ENCODE results near the gene CGB5. TPM values are rescaled to one million over a fixed set of nuclear protein-coding genes. Genes with fewer than 3 reads are reported as not detected.

CGB5 gene
- total RNA-seq, 1 experiment from 2014 or later, result not detected

DNA sequence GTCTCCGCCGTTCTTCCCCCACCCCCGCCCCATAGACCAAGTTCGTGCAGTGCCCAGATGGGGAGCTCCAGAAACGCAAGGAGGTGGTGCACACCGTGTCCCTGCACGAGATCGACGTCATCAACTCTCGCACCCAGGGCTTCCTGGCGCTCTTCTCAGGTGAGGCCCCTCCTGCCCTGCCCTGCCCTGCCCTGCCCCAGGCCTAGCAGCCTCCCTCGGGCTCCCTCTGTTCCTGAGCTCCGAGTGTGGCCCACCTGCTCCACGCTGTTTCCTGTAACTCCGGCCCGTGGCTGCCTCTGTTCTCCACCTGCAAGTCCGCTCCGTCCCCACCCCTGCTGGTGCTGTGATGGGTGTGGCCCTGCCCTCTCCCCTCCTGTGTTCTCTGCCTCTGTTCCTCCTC lies 33.2 kb upstream of the CGB5 start:
- Histone ChIP-seq H3K79me2 (ENCODE audit: low read length) (no peaks in the 10 kb centered on the region), H3K4me3 (ENCODE audit: low read length) (no peak overlapping the region), H4K20me1 (ENCODE audit: low read length) (no peaks in the 10 kb centered on the region), H3K9me2 (replicated peaks; ENCODE audit: low read length) (no peaks in the 10 kb centered on the region), H3K36me3 (ENCODE audit: low read depth, low read length) (peaks cover 3% of the 10 kb centered on the region; the same call in 1 of the 2 replicates), H3K27me3 (ENCODE audit: low read length) (no peaks in the 10 kb centered on the region), H3K4me2 (ENCODE audit: low read length) (no peak overlapping the region), H3K9ac (ENCODE audit: low read length) (no peak overlapping the region), H3F3A (ENCODE audit: low read length, unreplicated experiment) (no peaks in the 10 kb centered on the region), H2AFZ (ENCODE audit: low read length) (no peak overlapping the region), H3K9me3 (ENCODE audit: low read length) (no peaks in the 10 kb centered on the region), H3K27ac (ENCODE audit: low read length) (no peak overlapping the region), H3K4me1 (ENCODE audit: insufficient read depth, low read length) (no peaks in the 10 kb centered on the region)
- POLR2A ChIA-PET (ENCODE audit: unreplicated experiment), result no interaction called here
- DNase-seq (no peak), ATAC-seq (no peak)
- BruUV-seq (replicated peaks), result no TSS peak
- CTCF ChIA-PET, result interaction anchor here (0.6 kb wide), 1 partner anchor 463 kb away, joined by 3 read pairs; no protein-coding TSS in a partner anchor
- TF ChIP-seq, protein P1, sequence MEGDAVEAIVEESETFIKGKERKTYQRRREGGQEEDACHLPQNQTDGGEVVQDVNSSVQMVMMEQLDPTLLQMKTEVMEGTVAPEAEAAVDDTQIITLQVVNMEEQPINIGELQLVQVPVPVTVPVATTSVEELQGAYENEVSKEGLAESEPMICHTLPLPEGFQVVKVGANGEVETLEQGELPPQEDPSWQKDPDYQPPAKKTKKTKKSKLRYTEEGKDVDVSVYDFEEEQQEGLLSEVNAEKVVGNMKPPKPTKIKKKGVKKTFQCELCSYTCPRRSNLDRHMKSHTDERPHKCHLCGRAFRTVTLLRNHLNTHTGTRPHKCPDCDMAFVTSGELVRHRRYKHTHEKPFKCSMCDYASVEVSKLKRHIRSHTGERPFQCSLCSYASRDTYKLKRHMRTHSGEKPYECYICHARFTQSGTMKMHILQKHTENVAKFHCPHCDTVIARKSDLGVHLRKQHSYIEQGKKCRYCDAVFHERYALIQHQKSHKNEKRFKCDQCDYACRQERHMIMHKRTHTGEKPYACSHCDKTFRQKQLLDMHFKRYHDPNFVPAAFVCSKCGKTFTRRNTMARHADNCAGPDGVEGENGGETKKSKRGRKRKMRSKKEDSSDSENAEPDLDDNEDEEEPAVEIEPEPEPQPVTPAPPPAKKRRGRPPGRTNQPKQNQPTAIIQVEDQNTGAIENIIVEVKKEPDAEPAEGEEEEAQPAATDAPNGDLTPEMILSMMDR (conservative IDR thresholded peaks at IDR 0.05; ENCODE audit: low read depth, low read length), result no peak
- no peak for TF ChIP-seq EZH2 (IDR thresholded peaks at IDR 0.05; ENCODE audit: low read length, unreplicated experiment)
- TF ChIP-seq EZH2phosphoT487 (IDR thresholded peaks at IDR 0.05; ENCODE audit: borderline replicate concordance, low read length), result no peak
- intact Hi-C loops (cut with micrococcal nuclease), result no loop called here

DNA sequence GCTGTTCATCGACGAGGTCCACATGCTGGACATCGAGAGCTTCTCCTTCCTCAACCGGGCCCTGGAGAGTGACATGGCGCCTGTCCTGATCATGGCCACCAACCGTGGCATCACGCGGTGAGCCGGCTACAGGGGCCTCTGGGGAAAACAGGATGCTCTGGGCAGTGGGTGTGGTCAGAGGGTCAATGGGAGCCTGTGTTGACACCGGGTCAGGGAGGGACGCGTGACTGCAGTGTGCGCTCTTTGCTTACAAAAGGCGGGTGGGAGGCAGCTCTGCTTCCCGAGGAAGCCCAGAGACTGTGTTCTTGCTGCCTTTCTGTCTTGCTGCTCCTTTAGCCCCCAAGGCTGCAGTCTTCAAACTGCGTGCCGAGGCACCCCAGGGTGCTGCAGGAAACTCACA lies 32.5 kb upstream of the CGB5 start:
- H3K79me2 ChIP-seq (ENCODE audit: low read length), result no peaks in the 10 kb centered on the region
- no peak overlapping the region for H3K27ac ChIP-seq (ENCODE audit: low read length)
- H3F3A ChIP-seq (ENCODE audit: low read length, unreplicated experiment), result no peaks in the 10 kb centered on the region
- H3K4me2 ChIP-seq (ENCODE audit: low read length), result no peak overlapping the region
- ATAC-seq, result no peak
- no peaks in the 10 kb centered on the region for H4K20me1 ChIP-seq (ENCODE audit: low read length)
- peaks cover 3% of the 10 kb centered on the region; the same call in 1 of the 2 replicates for H3K36me3 ChIP-seq (ENCODE audit: low read depth, low read length)
- no peaks in the 10 kb centered on the region for H3K9me3 ChIP-seq (ENCODE audit: low read length)
- BruUV-seq (replicated peaks), result no TSS peak
- no peaks in the 10 kb centered on the region for H3K9me2 ChIP-seq (replicated peaks; ENCODE audit: low read length)
- no peak overlapping the region for H3K9ac ChIP-seq (ENCODE audit: low read length)
- intact Hi-C loops (cut with micrococcal nuclease), result no loop called here
- ChIA-PET CTCF (no interaction called here), POLR2A (ENCODE audit: unreplicated experiment) (no interaction called here)
- DNase-seq, result no peak
- TF ChIP-seq EZH2 (IDR thresholded peaks at IDR 0.05; ENCODE audit: low read length, unreplicated experiment), result no peak
- no peak for TF ChIP-seq EZH2phosphoT487 (IDR thresholded peaks at IDR 0.05; ENCODE audit: borderline replicate concordance, low read length)
- TF ChIP-seq, protein P1 (conservative IDR thresholded peaks at IDR 0.05; ENCODE audit: low read depth, low read length), result no peak
- no peaks in the 10 kb centered on the region for H3K4me1 ChIP-seq (ENCODE audit: insufficient read depth, low read length)
- no peak overlapping the region for H3K4me3 ChIP-seq (ENCODE audit: low read length)
- no peak overlapping the region for H2AFZ ChIP-seq (ENCODE audit: low read length)
- no peaks in the 10 kb centered on the region for H3K27me3 ChIP-seq (ENCODE audit: low read length)

DNA sequence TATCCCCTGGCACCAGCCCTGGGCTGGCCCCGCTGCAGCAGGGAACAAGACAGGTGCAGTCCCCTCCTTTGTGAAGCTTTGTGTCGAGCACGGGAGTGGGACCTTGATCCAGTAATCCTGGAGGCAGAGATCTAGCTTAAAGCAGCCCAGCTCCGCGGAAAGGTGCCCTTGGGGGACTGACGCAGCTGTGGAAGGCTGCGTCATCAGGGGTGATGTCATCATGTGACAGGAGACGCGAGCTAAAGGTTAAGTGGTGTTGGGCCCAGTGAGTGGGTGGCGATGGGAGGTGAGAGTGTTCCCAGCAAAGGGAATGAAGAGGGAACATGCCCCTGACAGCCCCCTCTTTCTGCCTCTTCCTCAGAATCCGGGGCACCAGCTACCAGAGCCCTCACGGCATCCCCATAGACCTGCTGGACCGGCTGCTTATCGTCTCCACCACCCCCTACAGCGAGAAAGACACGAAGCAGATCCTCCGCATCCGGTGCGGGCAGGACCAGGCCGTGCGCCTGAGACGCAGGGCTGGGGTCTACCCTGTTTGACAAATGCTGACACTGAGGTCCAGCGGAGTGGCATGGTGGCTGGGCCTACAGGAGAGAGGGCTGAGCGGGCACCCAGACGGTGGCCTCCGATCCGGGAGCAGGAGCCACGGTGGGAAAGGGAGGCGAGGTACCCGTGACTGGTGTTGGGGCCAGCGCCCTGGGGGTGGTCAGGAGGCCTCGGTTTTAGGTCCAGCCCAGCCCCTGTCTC lies 29.4 kb upstream of the CGB5 start:
- no peaks in the 10 kb centered on the region for H4K20me1 ChIP-seq (ENCODE audit: low read length)
- intact Hi-C loops (cut with micrococcal nuclease), result no loop called here
- H3K4me2 ChIP-seq (ENCODE audit: low read length), result no peak overlapping the region
- POLR2A ChIA-PET (ENCODE audit: unreplicated experiment), result no interaction called here
- H3K36me3 ChIP-seq (ENCODE audit: low read depth, low read length), result peaks cover 3% of the 10 kb centered on the region; the same call in 1 of the 2 replicates
- no peaks in the 10 kb centered on the region for H3K9me3 ChIP-seq (ENCODE audit: low read length)
- no peak overlapping the region for H3K9ac ChIP-seq (ENCODE audit: low read length)
- BruUV-seq (replicated peaks), result no TSS peak
- no peaks in the 10 kb centered on the region for H3K27me3 ChIP-seq (ENCODE audit: low read length)
- no peaks in the 10 kb centered on the region for H3F3A ChIP-seq (ENCODE audit: low read length, unreplicated experiment)
- no peak for TF ChIP-seq EZH2phosphoT487 (IDR thresholded peaks at IDR 0.05; ENCODE audit: borderline replicate concordance, low read length)
- TF ChIP-seq, protein P1 (conservative IDR thresholded peaks at IDR 0.05; ENCODE audit: low read depth, low read length), result no peak
- no peak for TF ChIP-seq EZH2 (IDR thresholded peaks at IDR 0.05; ENCODE audit: low read length, unreplicated experiment)
- H3K4me1 ChIP-seq (ENCODE audit: insufficient read depth, low read length), result peaks cover 7% of the 10 kb centered on the region; the same call in 1 of the 2 replicates
- no peak overlapping the region for H2AFZ ChIP-seq (ENCODE audit: low read length)
- no peaks in the 10 kb centered on the region for H3K79me2 ChIP-seq (ENCODE audit: low read length)
- H3K9me2 ChIP-seq (replicated peaks; ENCODE audit: low read length), result no peaks in the 10 kb centered on the region
- no peak for DNase-seq
- no peak for ATAC-seq
- no peak overlapping the region for H3K27ac ChIP-seq (ENCODE audit: low read length)
- H3K4me3 ChIP-seq (ENCODE audit: low read length), result no peak overlapping the region
- CTCF ChIA-PET, result no interaction called here

Data from PC-3 (cell line).